Upper lobe of left lung (tissue), 6 donors: ENCODE data around the gene MAPK8IP1. TPM values are rescaled to one million over a fixed set of nuclear protein-coding genes. Genes with fewer than 3 reads are reported as not detected.

Source experiments
- ATAC-seq, 2 donors: fragments of 200-7000 bp; cut with Tn5 transposase; one replicate each; pipeline ENCODE4 v1.9.1; 2022; ENCODE audit warnings: mild to moderate bottlenecking in 2 of 2, moderate library complexity in 2 of 2; ENCODE audit not compliant: low FRiP score in 2 of 2
- DNase-seq, 2 donors: peaks; one replicate each; pipeline ENCODE4 v3.0.0-alpha.2; 2019 to 2020
- H3K27ac ChIP-seq, 4 donors: fragments of 200-600 bp; sonication (generic); one replicate each; pipeline ENCODE4 v1.5.1; 2016 to 2019
- H3K27me3 ChIP-seq, 4 donors: fragments of 200-600 bp; sonication (generic); one replicate each; pipeline ENCODE4 v1.5.1; 2017 to 2019
- H3K36me3 ChIP-seq, 4 donors: fragments of 200-600 bp; sonication (generic); one replicate each; pipeline ENCODE4 v1.5.1; 2016 to 2019
- H3K4me1 ChIP-seq, 4 donors: fragments of 200-600 bp; sonication (generic); one replicate each; pipeline ENCODE4 v1.5.1; 2018 to 2019
- H3K4me3 ChIP-seq, 4 donors: fragments of 200-600 bp; sonication (generic); one replicate each; pipeline ENCODE4 v1.5.1; 2017 to 2019; ENCODE audit warnings: mild to moderate bottlenecking in 2 of 4, moderate library complexity in 1 of 4
- H3K9me3 ChIP-seq, 4 donors: fragments of 200-600 bp; sonication (generic); one replicate each; pipeline ENCODE4 v1.5.1; 2018 to 2019
- EP300 ChIP-seq, 4 donors: sonication (generic); formaldehyde crosslinking; IDR thresholded peaks; one replicate each; pipeline ENCODE4 v1.5.1; 2017; ENCODE audit warnings: antibody characterized with exemption in 4 of 4, control low read depth in 2 of 4
- POLR2A ChIP-seq, 4 donors: fragments of 450-650 bp; IDR thresholded peaks; one replicate each; pipeline ENCODE4 v1.5.1; 2016 to 2017; ENCODE audit warnings: antibody characterized with exemption in 4 of 4, mild to moderate bottlenecking in 2 of 4
- POLR2AphosphoS5 ChIP-seq, 2 donors: sonication (generic); formaldehyde crosslinking; IDR thresholded peaks; one replicate each; pipeline ENCODE4 v1.5.1; 2017; ENCODE audit warnings: antibody characterized with exemption in 2 of 2
- WGBS, 2 donors: methylation state at CpG; one replicate each; pipeline ENCODE4 v1.1.5; 2017 to 2018; 5-methylcytosine and 5-hydroxymethylcytosine counted together
- total RNA-seq, 6 donors: library from RNA; depleted of rRNA in 4 of 6; stranded (reverse); fragments of >200 nt in 4 of 6; gene quantifications; one replicate each; pipeline versions ENCODE4 v1.1.0 to v1.2.1, GENCODE V29; 2016 to 2021
- TF ChIP-seq, protein P1 (sequence below), 6 experiments: fragments of 450-650 bp in 4 of 6; fragments of 200-600 bp in 2 of 6; sonication (generic) in 2 of 6; IDR thresholded peaks; one replicate each; pipeline ENCODE4 v1.5.1; 2016 to 2019; ENCODE audit warnings: antibody characterized with exemption in 6 of 6
- donor health status: DM: no; HTN: no; CAD: no; lungs with moderate emphysema.
- donor health status: DM: no; HTN: yes; CAD: no; lungs with severe emphysema.

MAPK8IP1 gene
- total RNA-seq, 6 donors from 2014 or later, result 2.1 to 16.0 (median 8.7) TPM

GRCh38 chr11:45850446-45850845 is 35.0 kb upstream of the MAPK8IP1 start:
- peaks cover 50 to 80% (median 65%) of the 10 kb centered on the region in 4 donors for H3K4me1 ChIP-seq
- H3K27me3 ChIP-seq, result no peaks in the 10 kb centered on the region
- 58 to 74% methylated on average over 2 of the region's 2 CpGs for whole genome bisulfite sequencing, 2 donors

DNA sequence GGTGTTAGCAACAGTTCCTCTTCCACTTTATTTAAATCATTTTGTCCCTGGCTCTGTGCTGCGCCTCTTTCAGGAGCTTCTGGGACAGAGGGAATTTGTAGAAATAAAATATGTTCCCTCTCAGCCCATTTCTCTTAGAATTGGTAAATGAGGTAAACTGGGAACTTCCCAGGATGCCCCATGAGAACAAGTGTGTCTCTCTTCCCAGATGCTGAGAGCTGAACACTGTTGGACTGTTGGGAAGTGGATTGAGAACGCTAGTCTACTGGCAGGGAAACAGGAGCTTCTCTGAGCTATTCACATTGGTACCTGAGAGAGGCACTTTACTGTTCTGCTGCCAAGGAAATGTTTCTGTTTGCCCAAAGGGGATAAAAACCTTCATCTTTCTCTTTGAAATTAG is 34.2 kb upstream of the MAPK8IP1 start:
- Histone ChIP-seq H3K9me3 (no peaks in the 10 kb centered on the region), H3K27ac (no peak overlapping the region), H3K27me3 (no peaks in the 10 kb centered on the region), H3K4me3 (no peak overlapping the region), H3K4me1 (peaks cover 50 to 87% (median 68%) of the 10 kb centered on the region in 4 donors), H3K36me3 (peaks cover 0 to 17% (median 1%) of the 10 kb centered on the region in 4 donors)
- DNase-seq (no peak), ATAC-seq (no peak)
- no peak for TF ChIP-seq EP300 (IDR thresholded peaks at IDR 0.05)
- TF ChIP-seq POLR2A (IDR thresholded peaks at IDR 0.05), result no peak
- TF ChIP-seq, protein P1, sequence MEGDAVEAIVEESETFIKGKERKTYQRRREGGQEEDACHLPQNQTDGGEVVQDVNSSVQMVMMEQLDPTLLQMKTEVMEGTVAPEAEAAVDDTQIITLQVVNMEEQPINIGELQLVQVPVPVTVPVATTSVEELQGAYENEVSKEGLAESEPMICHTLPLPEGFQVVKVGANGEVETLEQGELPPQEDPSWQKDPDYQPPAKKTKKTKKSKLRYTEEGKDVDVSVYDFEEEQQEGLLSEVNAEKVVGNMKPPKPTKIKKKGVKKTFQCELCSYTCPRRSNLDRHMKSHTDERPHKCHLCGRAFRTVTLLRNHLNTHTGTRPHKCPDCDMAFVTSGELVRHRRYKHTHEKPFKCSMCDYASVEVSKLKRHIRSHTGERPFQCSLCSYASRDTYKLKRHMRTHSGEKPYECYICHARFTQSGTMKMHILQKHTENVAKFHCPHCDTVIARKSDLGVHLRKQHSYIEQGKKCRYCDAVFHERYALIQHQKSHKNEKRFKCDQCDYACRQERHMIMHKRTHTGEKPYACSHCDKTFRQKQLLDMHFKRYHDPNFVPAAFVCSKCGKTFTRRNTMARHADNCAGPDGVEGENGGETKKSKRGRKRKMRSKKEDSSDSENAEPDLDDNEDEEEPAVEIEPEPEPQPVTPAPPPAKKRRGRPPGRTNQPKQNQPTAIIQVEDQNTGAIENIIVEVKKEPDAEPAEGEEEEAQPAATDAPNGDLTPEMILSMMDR (IDR thresholded peaks at IDR 0.05), result no peak
- no peak for TF ChIP-seq POLR2AphosphoS5 (IDR thresholded peaks at IDR 0.05)
- 78 to 87% methylated on average over 2 of the region's 2 CpGs for WGBS, 2 donors

More at GRCh38 chr11:45850446-45850845, 35.0 kb upstream of the MAPK8IP1 start:
- TF ChIP-seq EP300 (IDR thresholded peaks at IDR 0.05) (no peak), POLR2AphosphoS5 (IDR thresholded peaks at IDR 0.05) (no peak), POLR2A (IDR thresholded peaks at IDR 0.05) (no peak)
- TF ChIP-seq, protein P1 (IDR thresholded peaks at IDR 0.05), result no peak
- Histone ChIP-seq H3K36me3 (peaks cover 0 to 12% (median 0%) of the 10 kb centered on the region in 4 donors), H3K4me3 (no peak overlapping the region), H3K27ac (no peak overlapping the region), H3K9me3 (no peaks in the 10 kb centered on the region)
- DNase-seq (no peak), ATAC-seq (no peak)

DNA sequence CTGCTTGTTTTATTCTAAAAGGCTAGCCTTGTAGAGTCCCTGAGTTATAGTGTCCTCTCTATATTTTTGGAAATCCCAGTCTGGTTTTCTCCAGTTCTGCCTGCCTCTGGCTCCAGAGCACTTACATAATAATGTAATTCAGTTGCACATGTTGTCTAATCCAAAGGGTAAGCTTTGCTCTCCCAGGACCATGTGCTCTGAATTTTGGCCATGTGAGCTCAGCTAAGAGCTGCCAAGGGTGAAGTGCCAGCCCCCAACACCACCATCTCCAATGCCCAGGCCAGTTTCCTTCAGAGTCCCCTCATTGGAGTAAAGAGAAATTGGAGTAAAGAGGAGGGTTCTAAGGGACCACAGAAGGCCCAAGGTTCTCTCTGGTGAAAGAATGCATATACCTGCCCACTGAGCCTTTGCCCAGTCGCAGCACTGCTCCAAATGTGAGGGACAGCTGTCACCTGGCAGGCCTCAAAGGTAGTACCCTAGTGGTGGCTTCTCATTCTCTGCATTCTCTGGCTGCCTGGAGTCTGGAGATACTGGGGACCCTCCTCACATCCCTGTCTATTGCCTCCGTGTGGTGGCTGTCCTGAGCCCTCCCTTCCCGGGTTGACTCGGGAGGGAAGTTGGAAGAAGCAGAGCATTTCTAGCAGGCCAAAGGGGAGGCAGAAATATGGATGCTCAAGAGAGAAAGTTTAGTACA is 33.3 kb upstream of the MAPK8IP1 start:
- H3K27ac ChIP-seq, result peak overlapping the region in 2 of 4 donors; percentile 38 to 39
- TF ChIP-seq EP300 (IDR thresholded peaks at IDR 0.05) (no peak), POLR2AphosphoS5 (IDR thresholded peaks at IDR 0.05) (no peak), POLR2A (IDR thresholded peaks at IDR 0.05) (no peak)
- TF ChIP-seq, protein P1 (IDR thresholded peaks at IDR 0.05), result no peak
- 47 to 69% methylated on average over 3 to 4 of the region's 4 CpGs for WGBS, 2 donors
- peaks cover 52 to 89% (median 67%) of the 10 kb centered on the region in 4 donors for H3K4me1 ChIP-seq
- H3K27me3 ChIP-seq, result no peaks in the 10 kb centered on the region
- no peaks in the 10 kb centered on the region for H3K9me3 ChIP-seq
- H3K36me3 ChIP-seq, result peaks cover 3 to 26% (median 6%) of the 10 kb centered on the region in 4 donors
- ATAC-seq (no peak), DNase-seq (no peak)
- H3K4me3 ChIP-seq, result no peak overlapping the region

DNA sequence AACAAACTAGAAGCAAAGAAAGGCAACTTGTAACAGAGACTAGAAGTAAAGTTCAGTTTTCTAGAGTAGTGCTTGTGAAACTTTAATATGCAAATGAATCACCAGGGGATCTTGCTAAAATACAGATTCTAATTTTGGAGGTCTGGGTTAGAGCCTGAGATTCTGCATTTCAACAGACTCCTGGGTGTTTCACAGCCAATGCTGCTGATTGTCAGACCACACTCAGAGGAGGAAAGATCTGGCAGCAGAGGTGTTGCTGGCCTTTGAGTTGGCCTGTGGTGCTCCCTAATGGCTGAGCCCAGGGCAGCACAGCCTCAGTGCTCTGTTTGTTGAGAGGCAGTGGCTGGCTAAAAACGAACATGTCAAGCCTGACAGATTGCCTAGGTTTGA is 32.7 kb upstream of the MAPK8IP1 start:
- TF ChIP-seq EP300 (IDR thresholded peaks at IDR 0.05) (no peak), POLR2A (IDR thresholded peaks at IDR 0.05) (no peak), POLR2AphosphoS5 (IDR thresholded peaks at IDR 0.05) (no peak)
- TF ChIP-seq, protein P1 (IDR thresholded peaks at IDR 0.05), result no peak
- H3K27me3 ChIP-seq, result no peaks in the 10 kb centered on the region
- peak overlapping the region in 2 of 4 donors; percentile 38 to 39 for H3K27ac ChIP-seq
- peaks cover 3 to 31% (median 8%) of the 10 kb centered on the region in 4 donors for H3K36me3 ChIP-seq
- no peak overlapping the region for H3K4me3 ChIP-seq
- DNase-seq (no peak), ATAC-seq (no peak)
- no peaks in the 10 kb centered on the region for H3K9me3 ChIP-seq
- peaks cover 58 to 94% (median 72%) of the 10 kb centered on the region in 4 donors for H3K4me1 ChIP-seq
- WGBS, 2 donors, result 30 to 43% methylated on average over 1 of the region's 1 CpG
